Measurements from ENCODE around the gene CFAP45.

DNA sequence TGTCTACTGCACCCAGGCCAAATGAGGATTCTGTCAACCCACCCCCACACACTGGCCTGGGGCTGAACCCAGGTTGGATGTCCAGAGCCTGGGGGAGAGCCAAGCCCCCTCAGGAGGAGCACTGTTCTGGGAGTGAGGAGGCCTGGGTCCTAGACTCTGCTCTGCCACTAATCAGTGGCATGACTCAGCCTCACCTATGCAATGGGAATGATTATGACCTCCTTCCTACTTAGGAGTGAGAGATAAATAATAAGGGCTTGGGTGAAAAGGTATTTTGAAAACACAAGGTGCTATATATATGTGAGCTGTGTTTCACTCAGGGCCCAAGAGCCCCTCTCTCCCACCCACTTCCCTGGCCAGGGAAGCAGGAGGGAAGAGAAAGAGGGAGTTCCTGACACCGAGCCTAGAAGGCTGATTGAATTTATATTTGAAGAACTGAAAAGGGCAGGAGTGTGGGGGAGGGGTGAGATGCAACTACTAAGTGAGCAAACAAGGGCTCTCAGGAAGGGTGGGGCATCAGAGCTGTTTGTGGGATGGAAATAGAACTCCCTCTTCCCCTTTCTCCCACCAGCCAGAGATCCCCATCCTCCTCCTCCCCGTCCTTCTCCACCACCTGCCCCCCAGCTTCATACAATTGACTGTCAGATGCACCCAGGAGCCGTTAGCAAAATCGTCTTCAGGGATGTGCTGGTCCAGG, 37.2 kb upstream of the CFAP45 start:
- TF ChIP-seq TAF1 (IDR thresholded peaks at IDR 0.05; ENCODE audit: borderline replicate concordance, low read depth, low read length) (no peak), POLR2AphosphoS5 (IDR thresholded peaks at IDR 0.05; ENCODE audit: low read depth, low read length) (no peak)

Data from GM12892 (cell line).